22Rv1 (cell line): ENCODE data around the gene CFL1.
A peak's percentile ranks its signal among the peaks of the same experiment; 100 is the strongest.

ENCODE experiments used
- H3K27ac ChIP-seq: fragments of 450-650 bp; 2 replicates; pipeline ENCODE4 v1.5.1; 2017
- CTCF ChIP-seq: fragments of 450-650 bp; IDR thresholded peaks from 2 replicates; pipeline ENCODE4 v1.5.1; 2017; ENCODE audit warnings: mild to moderate bottlenecking
- ZFX ChIP-seq: fragments of 450-650 bp; IDR thresholded peaks from 2 replicates; pipeline ENCODE4 v1.6.1; 2017; ENCODE audit warnings: antibody characterized with exemption, borderline replicate concordance

The CFL1 gene

DNA sequence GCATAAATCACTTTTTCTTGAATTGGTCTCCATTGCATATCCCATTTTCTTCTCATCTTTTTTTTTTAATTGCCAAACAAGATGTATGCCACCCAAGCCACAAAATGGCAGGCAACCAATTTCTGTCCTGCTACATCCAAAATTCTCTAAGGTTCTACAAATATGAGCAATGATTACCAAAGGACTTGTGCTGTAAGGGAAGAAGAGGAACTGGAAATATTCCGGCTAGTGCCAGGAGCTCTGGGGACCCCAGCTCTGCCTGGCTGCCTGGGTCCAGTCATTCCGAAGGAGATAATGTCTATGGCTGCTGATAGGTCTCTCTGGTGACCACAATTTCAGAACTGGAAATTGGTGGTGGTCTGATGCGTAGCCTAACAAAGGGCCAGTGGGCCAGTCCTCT is 41.3 kb downstream of the CFL1 start:
- no peak overlapping the region for H3K27ac ChIP-seq
- TF ChIP-seq CTCF, result no peak
- TF ChIP-seq ZFX, result no peak

GRCh38 chr11:65814986-65815565 is 42.9 kb downstream of the CFL1 start:
- TF ChIP-seq CTCF, result no peak
- no peak for TF ChIP-seq ZFX
- H3K27ac ChIP-seq, result no peak overlapping the region

DNA sequence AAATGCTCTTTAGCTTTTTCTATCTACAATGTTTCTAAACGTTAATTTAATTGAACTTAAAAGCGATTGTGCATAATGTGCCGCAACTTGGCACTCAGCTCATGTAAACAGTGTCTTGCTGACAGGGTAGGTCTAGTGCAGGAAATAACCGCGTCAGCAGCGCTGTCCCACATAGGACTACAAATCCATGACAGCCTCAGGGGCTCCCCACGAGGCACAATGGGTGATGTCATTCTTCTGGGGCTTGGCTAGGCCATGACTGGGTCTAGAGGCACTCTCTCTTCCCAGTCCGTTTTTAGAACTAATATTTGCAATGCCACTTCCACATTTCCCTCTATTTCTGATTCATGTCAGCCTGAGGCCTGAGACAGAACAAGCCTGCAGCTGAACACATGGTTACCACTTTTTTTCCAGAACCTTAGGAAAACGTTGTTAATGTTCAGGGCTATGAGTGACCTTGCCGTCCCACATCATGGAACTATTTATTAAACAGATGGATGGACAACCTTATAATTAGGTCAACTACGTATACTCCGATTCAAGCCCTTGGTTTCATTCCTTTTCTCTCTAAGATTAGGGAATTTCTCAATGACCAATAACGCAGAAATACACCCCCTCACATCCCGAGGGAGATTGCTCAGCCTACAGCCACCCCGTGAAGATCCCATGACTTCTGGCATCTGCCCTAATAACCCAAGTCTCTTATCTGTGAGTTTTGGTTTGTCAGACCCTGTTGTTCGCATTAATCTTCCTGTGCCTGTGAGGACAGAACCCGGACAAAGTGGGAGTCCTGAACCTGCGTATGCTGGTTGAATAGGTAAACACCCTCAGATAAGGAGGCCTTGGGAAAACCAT is 43.6 kb downstream of the CFL1 start:
- no peak for TF ChIP-seq CTCF
- no peak for TF ChIP-seq ZFX
- no peak overlapping the region for H3K27ac ChIP-seq

- TF ChIP-seq ZFX, result no peak
- no peak for TF ChIP-seq CTCF
- H3K27ac ChIP-seq, result no peak overlapping the region
Observed at GRCh38 chr11:65811764-65812475, 46.1 kb downstream of the CFL1 start.

DNA sequence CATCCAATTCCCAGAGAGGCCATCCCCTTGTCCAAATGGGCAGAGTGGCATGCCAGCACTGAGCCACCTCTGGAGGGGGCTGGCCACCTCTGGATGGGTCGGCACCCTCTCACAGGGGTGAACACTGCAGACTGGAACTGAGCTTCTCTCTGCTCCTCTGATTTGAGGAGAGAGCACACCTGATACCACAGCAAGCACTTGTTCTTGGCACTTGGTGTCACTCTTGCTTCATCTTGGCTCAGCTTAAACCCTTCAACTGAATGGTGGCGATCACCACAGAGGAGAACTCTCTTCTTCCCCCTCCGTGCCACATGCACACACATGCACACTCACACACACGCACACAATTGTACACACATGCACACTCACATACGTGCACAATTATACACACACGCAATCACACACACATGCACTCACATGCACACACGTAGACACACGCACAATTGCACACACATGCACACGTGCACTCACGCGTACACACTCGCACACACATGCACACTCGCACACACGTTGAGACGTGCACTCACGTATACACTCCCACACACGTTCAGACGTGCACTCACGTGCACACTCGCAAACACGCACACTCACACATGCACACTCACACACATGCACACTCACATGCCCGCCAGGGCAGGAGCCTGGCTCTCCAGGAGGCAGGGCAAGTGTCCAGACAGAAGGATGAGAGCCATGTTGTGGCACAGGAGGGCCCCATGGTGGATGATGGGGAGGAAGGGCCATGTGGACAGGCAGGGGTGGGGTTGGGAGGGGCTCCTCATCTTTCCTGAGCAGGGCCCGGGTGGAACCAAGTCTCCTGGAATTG is 47.7 kb downstream of the CFL1 start:
- H3K27ac ChIP-seq, result no peak overlapping the region
- TF ChIP-seq ZFX (no peak), CTCF (0 out of 2 replicates have a peak, but pooled peaks have one; percentile 12)

DNA sequence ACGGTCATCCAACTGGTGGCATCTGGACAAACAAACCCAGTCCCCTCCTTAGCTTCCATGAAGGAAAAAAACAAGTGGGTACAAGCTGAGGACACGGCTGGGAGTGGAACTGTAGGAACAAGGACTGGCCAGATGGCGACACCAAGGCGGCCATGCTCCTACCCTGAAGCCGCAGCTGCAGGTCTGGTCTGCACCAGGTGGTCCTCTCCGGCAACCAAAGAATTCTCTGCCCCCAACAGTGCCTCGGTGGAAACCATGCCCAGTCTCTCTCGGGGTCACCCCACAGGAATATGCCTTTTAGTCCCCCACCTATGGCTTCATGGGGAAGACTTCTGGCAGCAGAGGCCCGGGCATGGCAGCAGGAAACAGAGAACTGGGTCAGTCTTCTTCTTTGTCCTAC is 48.5 kb downstream of the CFL1 start:
- no peak for TF ChIP-seq ZFX
- no peak for TF ChIP-seq CTCF
- H3K27ac ChIP-seq, result no peak overlapping the region
